ENCODE measurements around the gene CCDC69.
"Not testable (repeated sequence)": the region's sequence is repeated elsewhere in the genome, so short reads cannot be mapped to it uniquely, and the experiment has no call there.

The CCDC69 gene

GRCh38 chr5:151244206-151244605, 20.3 kb upstream of the CCDC69 start:
- no peak for DNase-seq

GRCh38 chr5:151243564-151243963, 19.7 kb upstream of the CCDC69 start:
- DNase-seq = no peak

DNA sequence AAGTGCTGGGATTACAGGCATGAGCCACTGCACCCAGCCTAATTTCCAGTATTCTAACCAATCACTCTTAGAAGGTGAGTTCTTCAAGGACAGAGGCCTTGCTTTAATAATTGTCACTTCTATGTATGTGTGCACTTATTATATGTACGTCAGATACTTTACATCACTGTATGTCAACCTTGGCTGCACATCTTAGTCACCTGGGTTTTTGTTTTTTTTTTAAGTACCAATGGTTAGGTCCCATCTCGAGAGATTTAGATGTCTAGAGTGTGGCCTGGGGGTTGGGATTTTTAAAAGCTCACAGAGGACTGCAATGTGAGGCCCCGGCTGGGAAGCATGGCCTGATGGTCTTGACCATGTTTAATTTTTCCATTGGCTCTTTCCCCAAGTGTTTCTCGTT, 19.2 kb upstream of the CCDC69 start:
- DNase-seq = no peak

GRCh38 chr5:151240924-151241635, 17.2 kb upstream of the CCDC69 start:
- no peak for DNase-seq

DNA sequence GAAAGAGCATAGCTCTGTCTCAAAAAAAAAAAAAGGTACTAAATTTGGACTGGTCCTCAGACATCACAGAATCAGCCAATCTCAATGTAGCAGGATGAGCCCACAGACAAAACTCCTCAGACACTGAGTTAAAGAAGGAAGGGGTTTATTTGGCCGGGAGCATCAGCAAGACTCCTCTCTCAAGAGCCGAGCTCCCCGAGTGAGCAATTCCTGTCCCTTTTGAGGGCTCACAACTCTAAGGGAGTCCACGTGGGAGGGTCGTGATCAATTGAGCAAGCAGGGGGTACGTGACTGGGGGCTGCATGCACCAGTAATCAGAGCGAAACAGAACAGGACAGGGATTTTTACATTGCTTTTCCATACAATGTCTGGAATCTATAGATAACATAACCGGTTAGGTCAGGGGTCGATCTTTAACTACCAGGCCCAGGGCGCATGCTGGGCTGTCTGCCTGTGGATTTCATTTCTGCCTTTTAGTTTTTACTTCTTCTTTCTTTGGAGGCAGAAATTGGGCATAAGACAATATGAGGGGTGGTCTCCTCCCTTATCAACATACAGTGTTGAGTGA, 16.5 kb upstream of the CCDC69 start:
- DNase-seq = not testable (repeated sequence)

- peak; percentile 68 for DNase-seq
These were observed 15.5 kb upstream of the CCDC69 start for GRCh38 chr5:151239237-151239861.

- DNase-seq = no peak
These were observed 14.4 kb upstream of the CCDC69 start for GRCh38 chr5:151238303-151238741.

DNA sequence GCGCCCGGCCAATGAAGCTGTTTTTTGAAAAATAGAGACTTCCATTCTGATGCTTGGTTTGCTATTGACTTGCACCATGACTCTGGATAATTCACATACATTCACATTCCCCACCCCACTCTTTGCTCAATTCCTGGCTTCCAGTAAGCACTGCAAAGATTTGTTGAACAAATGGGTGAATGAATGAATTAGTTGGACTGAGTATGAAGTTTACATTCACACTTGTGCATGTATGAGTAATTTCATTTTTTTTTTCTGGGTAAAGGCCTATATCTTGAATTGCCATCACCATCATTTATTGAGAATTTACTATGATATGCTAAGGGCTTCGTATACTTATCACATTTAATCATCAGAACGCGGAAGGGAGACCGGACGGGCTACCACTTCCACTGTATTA, 13.8 kb upstream of the CCDC69 start:
- no peak for DNase-seq

- no peak for DNase-seq
These were observed 13.0 kb upstream of the CCDC69 start for GRCh38 chr5:151236888-151237287.

DNA sequence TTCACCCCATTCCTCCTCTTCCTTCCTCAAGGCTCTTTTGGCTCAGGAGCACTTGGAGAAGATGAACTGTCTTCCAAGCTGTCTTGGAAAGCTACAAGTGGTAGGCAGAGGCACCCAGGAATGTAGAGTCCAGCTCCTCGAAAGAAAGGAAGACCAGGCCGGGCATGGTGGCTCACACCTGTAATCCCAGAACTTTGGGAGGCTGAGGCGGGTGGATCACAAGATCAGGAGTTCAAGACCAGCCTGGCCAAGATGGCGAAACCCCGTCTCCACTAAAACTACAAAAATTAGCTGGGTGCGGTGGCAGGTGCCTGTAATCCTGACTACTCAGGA, 11.3 kb upstream of the CCDC69 start:
- DNase-seq = not testable (repeated sequence)

GRCh38 chr5:151234476-151235238, 10.8 kb upstream of the CCDC69 start:
- no peak for DNase-seq

DNA sequence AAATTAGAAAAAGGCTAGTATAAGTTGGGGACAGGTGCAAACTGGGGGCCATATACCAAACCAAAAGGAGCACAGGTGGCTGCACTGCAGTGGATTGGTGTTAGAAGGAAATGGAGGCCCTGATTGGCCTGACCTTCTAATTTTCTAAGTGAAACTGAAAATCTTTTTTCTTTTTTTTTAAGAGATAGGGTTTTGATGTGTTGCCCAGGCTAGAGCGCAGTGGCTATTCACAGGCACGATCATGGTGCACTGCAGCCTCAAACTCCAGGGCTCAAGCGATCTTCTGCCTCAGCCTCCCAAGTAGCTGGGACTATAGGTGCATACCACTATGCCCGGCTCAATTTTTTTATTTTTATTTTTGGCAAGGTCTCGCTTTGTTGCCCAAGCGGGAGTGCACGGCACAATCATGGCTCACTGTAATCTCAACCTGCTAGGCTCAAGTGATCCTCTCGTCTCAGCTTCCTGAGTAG, 9.8 kb upstream of the CCDC69 start:
- no peak for DNase-seq

GRCh38 chr5:151231359-151231758, 7.5 kb upstream of the CCDC69 start:
- DNase-seq = no peak

- no peak for DNase-seq
These were observed 6.3 kb upstream of the CCDC69 start for GRCh38 chr5:151230048-151230680.

GRCh38 chr5:151228986-151229385, 5.1 kb upstream of the CCDC69 start:
- no peak for DNase-seq

- DNase-seq = no peak
These were observed 4.1 kb upstream of the CCDC69 start for GRCh38 chr5:151227918-151228447.

GRCh38 chr5:151225475-151225874, 1.6 kb upstream of the CCDC69 start:
- DNase-seq = no peak

DNA sequence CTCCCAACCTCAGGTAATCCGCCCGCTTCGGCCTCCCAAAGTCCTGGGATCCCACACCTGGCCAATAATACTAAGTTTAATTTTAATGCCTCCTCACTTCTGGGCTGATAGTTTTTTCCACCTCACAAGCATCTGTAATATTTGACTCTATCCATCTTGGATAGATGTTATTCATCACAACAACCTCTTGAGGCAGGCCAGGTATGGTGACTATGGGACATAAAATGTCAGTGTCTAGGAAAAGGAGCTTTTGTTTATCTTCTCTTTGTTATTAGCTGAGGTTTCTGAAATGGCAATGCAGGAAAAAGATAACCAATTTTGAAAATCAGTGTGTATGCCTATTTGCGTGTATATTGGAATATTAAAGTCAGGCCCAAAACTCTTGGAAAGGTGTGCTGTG, 1.2 kb upstream of the CCDC69 start:
- DNase-seq = no peak

GRCh38 chr5:151224372-151224771, 480 bp upstream of the CCDC69 start:
- DNase-seq = peak; percentile 52

GRCh38 chr5:151222790-151223446, 974 bp downstream of the CCDC69 start:
- DNase-seq = peak; percentile 67

DNA sequence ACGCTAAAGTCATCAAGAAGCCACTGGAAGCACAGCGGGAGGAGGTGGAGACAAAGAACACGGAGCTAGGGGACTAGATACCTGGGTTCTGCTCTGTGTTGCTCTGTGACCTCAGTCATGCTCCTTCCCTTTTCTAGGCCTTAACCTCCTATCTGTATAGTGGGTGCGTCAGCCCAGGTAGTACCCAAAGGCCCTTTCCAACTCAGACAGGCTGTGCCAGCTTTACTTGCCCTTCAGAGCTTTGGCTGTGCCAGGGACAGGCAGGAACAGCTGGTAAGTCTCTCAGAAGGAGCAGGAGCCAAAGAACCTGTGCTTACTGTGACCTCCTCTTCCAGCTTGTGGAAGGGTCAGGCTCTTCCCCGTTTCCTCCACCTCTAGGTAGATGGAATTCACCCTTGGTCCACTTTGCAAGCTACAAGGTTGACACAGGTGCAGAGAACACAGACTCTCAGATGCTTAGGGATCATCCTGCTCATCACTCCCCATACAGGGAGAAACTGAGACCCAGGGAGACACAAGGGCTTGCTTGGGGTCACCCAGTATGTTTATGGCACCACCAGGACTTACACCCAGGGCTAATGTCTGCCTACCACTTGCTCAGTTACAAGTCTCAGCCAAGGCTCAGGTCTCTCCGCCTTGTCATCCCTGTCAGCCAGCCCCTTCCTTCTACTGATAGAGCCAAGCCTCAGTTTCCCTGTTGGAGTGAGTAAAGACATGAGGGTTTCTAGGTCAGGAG, 1.7 kb downstream of the CCDC69 start:
- no peak for DNase-seq

GRCh38 chr5:151221574-151221973, 2.3 kb downstream of the CCDC69 start:
- no peak for DNase-seq

All from CD4-positive, alpha-beta T cell treated with Interleukin-17A for 1 hour (primary cell).